CD4-positive, alpha-beta T cell treated with Interleukin-12 subunit alpha and Interleukin-12 subunit beta, for 1 hour (primary cell): ENCODE results near the gene PKNOX1.
"Not testable (repeated sequence)": the region's sequence is repeated elsewhere in the genome, so short reads cannot be mapped to it uniquely, and the experiment has no call there.

Source experiments
- DNase-seq: peaks from one replicate; pipeline ENCODE4 v3.0.0-alpha.2; 2020

The PKNOX1 gene

DNA sequence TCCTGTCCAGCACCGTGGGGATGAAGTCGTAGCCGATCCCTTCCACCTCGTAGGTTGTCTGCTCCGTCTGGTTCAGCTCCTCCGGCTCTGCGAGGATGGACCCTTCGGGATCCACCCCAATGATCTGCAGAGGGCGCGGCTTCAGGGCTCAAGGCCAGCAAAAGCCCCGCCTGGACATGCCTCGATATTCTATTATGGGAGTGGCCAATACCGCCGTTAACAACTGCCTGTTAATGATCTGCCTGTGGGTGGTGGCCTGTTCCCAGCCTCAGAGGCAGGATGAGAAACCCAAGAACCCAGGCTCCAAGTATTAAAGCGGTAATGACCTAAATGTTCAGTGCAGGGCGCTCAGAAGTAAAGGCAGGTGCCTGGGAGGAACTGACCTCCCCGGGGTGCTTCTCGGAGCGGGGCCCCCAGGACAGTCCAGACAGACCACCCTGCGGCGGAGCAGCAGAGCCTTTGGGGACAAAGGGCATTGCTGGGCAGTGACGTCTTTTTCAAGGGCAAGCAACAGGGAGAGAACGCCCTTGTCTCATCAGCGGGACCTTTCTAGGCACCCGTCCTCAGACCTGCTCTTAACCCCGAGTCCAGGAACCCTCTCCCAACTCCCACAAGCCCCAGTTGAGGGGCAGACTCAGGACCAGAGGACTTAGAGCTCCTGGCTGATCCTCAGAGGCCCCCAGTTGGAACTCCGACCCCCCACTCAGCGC is 88.7 kb downstream of the PKNOX1 start:
- not testable (repeated sequence) for DNase-seq

DNA sequence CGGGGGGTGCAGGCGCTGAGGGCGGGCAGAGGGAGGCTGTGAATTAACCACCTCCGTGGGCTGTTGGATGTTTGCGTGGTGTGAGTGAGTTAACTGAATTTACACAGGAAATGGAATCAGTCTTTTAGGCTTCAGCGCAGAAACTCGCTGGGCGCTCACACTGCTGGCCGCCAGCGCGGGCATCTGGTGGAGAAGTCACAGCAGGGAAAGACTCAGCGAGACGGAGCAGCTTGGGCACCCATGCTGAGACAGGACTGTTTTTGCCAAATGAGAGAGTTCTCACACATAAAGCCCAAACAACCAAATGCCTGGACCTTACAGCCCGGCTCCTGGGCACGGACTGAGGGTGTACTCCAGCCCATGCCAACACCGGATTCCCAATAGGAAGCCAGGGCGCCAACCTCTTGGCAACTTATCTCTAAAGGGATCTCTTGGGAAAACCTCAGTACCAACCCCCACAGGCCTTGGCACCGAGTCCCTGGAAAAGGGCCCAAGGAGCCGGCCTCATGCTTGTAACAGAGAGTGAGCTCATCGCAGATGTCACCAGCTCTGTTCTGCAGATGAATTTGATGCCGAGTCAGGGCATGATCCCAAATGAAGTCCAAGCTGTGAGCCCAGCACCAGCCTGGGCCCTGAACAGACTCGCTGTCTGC is 90.0 kb downstream of the PKNOX1 start:
- DNase-seq = not testable (repeated sequence)

DNA sequence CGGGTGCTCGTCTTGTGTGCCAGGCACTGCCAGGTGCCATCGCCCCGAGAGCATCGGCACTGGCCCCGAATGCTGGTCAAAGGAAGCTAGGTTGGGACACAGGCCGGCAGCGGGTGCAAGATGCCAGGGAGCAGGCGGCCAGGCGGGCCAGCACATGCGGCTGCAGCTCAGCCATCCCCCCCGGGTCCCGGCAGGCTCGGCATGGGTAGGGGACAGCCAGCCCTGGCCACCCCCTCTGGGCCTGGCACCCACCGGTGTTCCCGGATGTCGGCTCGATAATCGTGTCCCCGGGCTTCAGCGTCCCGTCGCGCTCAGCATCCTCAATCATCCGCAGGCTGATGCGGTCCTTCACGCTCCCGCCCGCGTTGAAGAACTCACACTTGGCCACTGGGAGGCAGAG is 91.6 kb downstream of the PKNOX1 start:
- not testable (repeated sequence) for DNase-seq

DNA sequence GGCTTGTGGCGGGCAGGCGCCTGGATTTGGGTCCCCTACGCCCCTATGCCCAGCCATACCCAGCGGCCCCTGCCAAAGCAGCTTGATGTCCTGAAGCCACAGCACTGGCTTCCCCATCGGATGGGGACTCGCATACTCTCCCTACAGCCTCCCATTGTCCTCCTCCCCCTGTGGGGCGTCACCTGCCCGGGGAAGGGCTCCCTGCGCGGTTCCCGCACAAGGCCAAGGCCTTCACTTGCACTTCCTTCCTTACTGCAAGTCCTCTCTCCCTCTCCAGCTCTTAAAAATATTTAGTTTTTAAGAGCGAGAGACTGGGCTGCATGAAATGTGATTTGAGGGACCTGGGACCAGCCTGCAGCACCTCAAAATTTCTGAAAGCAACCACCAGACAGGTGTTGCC is 92.3 kb downstream of the PKNOX1 start:
- DNase-seq = not testable (repeated sequence)

DNA sequence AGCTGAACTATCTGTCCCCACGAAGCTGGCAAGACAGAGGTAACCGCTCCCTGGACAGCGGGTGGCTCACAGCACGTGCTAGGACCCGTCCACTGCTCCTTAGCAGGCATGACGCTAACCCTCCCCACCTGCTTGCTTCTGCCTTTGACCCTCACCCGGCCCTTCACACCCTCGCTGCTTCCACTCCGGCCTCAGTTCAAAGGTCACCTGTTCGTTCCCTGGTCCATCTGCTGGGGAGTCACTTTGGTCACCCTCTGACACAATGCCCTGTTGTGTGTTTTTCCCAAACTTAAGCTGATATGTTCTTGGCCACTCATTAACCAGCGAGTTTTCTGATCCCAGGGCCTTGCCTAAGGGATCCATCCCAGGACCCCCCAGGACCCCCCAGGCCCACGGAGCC is 93.7 kb downstream of the PKNOX1 start:
- not testable (repeated sequence) for DNase-seq

DNA sequence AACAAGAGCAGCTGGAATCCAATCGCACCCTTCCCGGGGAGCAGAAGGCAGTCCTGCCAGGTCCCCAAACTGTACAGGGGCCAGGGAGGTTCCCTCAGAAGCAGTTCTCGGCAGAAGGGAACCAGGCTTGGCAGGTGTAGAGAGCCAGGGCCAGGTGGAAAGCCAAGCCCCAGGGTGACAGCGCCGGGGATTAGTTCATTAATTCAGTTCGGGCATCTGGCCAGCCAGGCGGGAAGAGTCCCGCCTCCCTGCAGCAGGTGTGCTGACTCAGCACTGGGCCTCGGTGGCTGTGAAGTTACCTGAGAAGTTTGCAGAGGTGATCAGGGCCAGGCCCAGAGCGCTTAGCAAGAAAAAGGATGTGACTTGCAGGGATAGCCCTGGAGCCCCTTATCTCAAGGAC is 95.3 kb downstream of the PKNOX1 start:
- not testable (repeated sequence) for DNase-seq

DNA sequence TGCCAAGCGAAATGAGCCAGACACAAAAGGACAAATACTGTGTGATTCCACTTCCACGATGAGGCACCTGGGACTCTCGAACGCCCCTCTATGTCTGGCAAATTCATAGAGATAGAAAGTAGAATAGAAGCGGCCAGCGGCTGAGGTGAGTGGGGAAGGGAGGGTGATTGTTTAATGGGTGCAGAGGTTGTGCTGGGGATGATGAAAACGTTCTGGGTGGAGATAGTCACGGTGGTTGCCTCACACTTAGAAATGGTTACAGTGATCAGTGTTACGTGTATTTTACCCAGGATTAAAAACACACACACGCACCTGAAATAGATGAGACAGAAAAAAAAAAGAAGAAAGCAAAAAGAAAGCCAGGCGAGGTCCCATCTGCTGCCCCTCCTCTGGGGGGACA is 98.4 kb downstream of the PKNOX1 start:
- DNase-seq = not testable (repeated sequence)

DNA sequence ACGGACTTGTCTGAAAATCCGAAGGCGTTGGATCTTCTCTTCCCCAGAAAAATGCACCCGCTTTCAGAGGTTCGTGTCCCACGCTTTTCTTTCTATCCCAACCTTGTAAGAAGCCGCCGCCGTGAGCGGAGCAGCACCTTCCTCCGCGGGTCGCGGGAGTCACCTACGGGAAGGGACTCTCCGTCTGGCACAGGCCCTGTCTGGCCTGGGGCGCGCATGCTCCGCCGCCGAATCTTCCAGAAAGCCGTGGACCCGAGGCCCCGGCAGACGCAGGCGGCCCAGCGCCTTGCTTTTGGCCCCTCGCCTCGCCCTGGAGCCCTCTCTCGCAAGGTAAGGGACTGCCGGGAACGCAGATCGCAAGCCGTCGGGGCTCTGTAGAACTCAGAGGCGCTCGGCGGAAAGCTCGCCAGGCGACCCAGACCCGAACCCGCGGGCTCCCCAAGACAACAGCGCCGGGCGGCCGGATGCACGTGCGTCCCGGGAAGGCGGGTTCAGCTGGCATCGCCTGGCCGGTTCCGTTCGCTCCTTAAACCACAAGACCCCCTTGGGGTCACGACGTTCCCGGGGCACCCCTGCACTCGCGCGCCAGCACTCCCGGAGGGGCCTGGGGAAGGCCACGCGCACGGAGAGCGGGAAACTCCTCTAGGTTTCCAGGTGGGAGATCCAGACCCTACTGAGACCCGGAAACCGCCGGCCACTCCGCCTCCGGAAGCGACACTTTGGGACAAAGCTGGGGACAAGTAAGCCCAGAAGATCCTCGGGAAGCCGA is 100.2 kb downstream of the PKNOX1 start:
- DNase-seq = not testable (repeated sequence)

DNA sequence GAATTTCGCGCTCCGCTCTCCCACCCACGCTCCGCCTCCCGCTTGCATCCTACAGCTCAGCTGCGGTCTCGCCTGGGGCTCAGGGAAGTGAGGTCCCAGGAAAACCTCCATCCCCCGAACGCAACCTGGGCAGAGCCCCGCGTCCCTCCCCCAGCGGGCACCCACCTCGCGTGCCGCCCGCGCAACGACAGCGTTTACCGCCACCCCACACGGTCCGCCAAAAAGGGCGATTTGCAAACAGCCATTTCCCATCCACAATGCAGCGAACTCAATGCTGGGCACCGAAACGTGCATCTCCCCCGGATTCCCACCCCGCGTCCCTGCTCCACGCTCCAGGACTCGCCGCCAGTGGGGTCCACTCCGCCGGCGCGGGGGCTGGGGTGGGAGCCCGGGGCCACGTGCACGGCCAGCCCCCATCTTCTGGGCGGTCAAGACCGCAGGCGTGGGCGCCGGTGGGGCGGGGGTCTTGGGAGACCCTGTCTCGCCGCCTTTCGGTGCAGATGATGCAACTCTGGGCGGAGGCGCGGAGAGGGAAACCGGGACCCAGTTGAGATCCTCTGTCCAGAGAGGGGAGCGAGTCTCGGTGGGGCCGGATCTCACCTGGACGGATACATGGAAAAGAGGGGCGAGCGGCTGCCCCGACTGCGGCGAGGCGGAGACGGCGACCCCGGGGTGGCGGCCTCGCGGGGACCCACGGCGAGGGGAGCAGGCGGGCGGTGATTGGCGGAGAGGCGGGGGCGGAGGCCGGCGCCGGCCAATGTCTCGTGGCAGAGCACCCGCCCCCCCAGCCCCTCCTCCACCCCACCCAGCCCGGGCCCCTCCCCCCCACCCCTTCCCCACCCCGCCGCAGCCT is 101.0 kb downstream of the PKNOX1 start, which contains the start of gene CBS:
Gene CBS (minus strand): TSS at position 666 of the 853 bp plus-strand sequence. CDS start 3,642 bp downstream, outside the sequence.
- not testable (repeated sequence) for DNase-seq

DNA sequence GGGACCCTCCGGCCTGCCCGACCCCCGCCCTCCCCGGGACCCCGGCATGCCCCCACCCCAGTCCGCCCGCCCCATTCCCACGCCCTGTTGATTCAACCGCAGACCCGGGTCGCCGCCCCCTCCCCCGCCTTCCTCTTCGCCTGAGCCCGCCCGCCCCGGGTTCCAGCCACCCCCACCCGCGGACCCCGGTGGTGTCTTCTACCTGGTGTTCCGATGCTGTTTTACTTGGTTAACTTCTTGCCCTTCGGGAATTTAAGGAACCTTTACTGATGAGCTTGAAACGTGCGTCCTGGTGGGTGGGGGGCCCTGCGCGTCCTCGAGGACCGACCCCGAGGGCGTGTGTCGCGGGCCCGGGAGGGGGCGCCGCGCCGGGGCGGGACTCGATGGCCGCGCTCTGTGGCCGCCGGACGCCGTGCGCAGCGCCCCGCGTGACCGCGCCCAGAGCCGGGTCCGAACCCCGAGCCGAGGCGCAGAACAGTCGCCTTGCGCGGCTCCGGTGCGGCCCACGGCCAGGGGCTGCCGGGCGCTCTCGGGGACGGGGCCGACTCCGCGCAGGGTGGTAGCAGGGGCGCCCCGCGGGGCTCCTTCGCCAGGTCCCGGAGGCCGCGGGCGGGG is 101.8 kb downstream of the PKNOX1 start:
- not testable (repeated sequence) for DNase-seq

DNA sequence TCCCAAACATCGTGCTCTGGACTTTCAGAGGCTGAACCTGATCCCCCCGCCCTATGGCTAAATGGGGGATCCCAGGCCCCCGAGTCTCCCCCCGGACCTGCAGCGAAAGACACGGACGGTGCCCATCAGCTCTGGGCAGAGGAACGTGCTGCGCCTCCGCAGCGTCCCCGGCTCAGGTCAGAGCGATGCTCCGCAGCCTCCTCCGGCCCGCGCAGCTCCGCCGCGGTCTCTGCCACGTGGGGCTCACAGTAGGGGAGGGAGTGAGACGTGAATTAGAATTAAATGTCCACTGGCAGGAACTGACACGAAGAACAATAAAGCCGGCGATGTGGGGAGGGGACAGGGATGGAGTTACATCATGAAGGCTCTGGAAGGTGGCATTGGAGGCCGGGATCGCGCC is 102.3 kb downstream of the PKNOX1 start:
- DNase-seq = not testable (repeated sequence)

DNA sequence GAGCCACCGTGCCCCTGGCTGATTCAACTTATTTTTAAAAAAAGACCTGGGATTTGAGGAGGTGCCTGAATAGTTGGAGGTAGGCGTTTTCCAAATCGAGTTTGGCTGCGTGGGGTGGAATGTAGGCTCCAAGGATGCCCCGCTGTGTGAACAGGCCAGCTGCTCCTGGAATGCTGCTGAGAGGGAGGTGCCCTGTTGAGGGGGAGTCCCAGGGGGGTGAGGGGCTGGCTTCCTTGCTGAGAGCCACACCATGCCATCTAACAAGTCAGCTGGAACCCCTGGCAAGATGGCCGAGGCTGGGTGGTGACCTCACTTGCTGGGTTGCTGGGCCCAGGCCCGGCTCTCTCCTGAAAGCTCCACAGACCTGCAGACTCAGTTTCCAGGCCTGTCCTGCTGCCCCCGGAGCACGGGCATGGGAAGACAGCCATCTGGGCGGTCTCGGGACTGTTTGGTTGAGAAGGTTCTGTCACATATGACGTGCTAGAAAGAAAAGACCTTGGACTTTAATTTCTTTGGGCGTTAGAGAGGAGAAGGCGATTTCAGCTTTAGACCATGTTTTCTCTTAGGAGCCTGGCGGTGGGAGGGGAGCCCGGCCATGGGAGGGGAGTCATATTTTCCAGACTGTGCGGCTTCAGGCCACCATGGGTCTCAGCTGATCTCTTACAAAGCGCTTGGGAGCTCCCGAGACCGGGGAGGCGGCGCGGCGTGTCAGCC is 108.4 kb downstream of the PKNOX1 start:
- not testable (repeated sequence) for DNase-seq
